Measurements from ENCODE around the gene SMDT1.

GRCh38 chr22:42070517-42071422 is 8.7 kb upstream of the SMDT1 start, which contains the start of gene NAGA:
- TF ChIP-seq CTCF (IDR thresholded peaks at IDR 0.05) (no peak), EZH2 (IDR thresholded peaks at IDR 0.05; ENCODE audit: borderline replicate concordance, insufficient read depth, low read depth, low read length, poor library complexity, severe bottlenecking) (no peak)
